Uterus (tissue), 2 donors: Measurements from ENCODE around the gene SPANXN4.

Experiments used
- CTCF ChIP-seq, 4 experiments: fragments of 200-600 bp in 2 of 4; fragments of 450-650 bp in 2 of 4; sonication (generic) in 2 of 4; IDR thresholded peaks; one replicate each; pipeline ENCODE4 v1.5.1; 2016 to 2019; ENCODE audit warnings: antibody characterized with exemption in 4 of 4, mild to moderate bottlenecking in 2 of 4, moderate library complexity in 1 of 4
- POLR2A ChIP-seq, 2 donors: fragments of 450-650 bp; IDR thresholded peaks; one replicate each; pipeline ENCODE4 v1.6.1; 2016; ENCODE audit warnings: antibody characterized with exemption in 2 of 2, mild to moderate bottlenecking in 1 of 2, moderate library complexity in 1 of 2

- no peak for TF ChIP-seq CTCF (IDR thresholded peaks at IDR 0.05)
- no peak for TF ChIP-seq POLR2A (IDR thresholded peaks at IDR 0.05)
Measured at GRCh38 chrX:143082537-143082936, 56.8 kb downstream of the SPANXN4 start.
